HuH-7.5 (cell line): Measurements from ENCODE around the gene DCP1A.
"Not testable (repeated sequence)": the region's sequence is repeated elsewhere in the genome, so short reads cannot be mapped to it uniquely, and the experiment has no call there.

Source experiments
- DNase-seq: peaks from one replicate; pipeline ENCODE4 v3.0.0; 2011; ENCODE audit warnings: low spot score

Gene DCP1A

DNA sequence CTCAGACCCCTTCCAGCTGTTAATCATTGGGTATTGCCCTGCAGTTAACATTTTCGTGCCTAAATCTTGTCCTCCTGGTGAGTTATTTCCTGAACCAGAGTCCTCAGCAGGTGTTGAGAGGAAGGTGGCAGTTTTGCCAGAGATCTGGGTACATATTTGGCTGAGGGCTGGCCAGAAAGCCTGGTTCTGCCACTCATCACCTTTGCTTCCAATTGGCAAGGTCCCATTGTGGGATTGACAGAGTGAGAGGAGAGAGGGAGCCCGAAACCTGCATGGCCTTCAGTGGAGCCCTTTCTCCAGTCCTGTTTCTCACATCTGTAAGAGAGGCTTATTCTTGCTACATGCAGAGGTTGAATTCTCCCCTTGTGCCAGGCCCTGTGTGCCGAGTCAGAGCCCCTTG, 82.6 kb downstream of the DCP1A start:
- DNase-seq, result no peak

- DNase-seq, result no peak
These were observed 83.4 kb downstream of the DCP1A start for GRCh38 chr3:53263907-53264306.

- no peak for DNase-seq
These were observed 85.6 kb downstream of the DCP1A start for GRCh38 chr3:53261712-53262111.

GRCh38 chr3:53260286-53260785, 87.0 kb downstream of the DCP1A start:
- no peak for DNase-seq

DNA sequence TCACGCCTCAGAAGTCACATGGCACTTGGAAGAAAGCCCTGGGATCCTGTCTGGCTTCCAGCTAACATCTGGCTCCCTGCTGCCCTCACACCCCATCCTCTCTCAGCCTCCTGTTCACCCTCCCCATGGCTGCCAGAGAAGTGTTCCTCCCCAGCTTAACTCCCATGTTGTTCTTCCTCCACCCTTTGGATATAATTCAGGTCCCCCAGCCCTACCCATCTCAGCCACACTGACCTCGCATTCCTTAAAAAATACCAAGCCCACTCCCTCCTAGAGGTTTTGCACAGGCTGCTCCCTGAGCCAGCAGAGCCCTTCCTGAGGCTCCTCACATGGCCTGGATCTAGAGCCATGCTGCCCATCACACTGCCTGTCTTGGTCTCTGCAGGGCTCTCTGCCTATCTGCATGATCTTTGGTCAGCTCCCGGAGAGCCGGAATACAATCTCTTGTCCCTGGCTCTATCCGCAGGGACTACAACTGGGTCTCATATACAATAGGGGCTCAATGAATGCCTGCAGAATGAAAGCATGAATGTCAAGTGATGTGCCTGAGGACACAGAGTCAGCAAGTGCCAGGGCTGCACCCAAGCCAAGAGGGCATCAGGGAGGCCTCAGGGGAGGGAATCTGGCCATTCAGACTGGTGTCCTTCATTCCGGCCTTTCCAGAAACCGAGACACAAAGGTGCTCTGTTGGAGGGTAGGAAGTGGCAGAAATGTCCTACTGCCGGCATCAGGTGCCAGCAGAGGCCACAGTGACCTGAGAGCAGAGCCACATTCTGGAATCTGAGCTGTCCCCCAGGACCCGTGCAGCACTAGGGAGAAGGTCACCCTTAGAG, 87.7 kb downstream of the DCP1A start:
- no peak for DNase-seq

GRCh38 chr3:53258600-53259426, 88.5 kb downstream of the DCP1A start:
- no peak for DNase-seq

DNA sequence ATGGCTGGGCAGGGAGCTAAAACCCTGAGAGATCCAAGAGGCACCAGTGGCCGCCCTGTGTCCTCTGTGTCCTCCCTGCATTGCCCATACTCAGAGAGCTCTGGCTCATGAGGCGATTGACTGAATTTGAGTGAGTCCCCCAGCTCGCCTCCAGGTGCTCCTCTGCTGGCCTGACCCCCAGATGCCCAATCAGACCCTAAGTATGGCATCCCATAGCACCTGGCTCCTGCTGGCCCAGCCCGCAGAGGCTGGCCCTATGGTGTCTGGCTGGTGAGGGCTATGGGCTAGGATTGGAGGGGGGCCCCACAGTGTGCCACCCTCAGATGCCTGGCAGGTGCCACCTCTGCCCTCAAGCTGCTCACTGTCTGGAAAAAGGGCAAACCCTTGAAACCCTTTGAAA, 89.9 kb downstream of the DCP1A start:
- DNase-seq, result no peak

- DNase-seq, result no peak
These were observed 90.7 kb downstream of the DCP1A start for GRCh38 chr3:53256704-53257055.

DNA sequence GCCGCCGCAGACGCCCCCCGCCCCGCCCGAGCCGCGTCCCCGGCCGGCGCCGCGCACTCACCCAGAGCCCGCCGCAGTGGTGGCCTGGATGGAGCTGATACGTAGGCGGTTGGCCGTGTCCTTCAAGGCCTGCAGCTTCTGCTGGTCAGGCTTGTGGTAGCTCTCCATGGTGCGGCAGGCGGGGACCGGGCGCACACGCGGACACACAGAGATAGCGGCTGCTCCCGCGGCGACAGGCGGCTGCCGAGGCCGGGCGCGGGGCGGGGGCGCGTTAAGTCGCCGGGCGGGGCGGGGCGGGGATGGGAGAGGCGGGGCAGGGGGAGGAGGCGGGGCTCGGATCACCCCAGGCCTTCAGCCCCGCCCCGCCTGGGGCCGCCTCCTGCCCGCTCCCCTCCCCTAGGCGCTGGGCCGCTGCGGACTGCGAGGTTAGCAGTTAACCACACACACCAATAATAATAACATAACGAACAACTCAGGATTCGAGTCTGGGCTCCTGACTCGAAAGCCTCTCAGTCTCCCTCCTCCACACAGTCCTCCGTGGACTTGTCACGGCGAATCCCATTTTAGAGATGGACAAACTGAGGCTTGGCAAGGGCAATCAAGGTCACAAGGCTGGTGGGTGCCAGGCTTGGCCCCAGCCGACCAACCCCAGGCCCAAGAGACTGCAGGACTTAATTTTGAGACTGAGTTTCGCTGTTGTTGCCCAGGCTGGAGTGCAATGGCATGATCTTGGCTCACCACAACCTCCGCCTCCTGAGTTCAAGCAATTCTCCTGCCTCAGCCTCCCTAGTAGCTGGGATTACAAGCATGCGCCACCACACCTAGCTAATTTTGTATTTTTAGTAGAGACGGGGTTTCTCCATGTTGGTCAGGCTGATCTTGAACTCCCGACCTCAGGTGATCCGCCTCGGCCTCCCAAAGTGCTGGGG, 91.3 kb downstream of the DCP1A start, which contains the start of gene TKT:
TSS of gene TKT (minus strand) at position 248 of the 929 bp plus-strand sequence. CDS start at position 168, 80 bp downstream.
- DNase-seq, result peak; percentile 70

DNA sequence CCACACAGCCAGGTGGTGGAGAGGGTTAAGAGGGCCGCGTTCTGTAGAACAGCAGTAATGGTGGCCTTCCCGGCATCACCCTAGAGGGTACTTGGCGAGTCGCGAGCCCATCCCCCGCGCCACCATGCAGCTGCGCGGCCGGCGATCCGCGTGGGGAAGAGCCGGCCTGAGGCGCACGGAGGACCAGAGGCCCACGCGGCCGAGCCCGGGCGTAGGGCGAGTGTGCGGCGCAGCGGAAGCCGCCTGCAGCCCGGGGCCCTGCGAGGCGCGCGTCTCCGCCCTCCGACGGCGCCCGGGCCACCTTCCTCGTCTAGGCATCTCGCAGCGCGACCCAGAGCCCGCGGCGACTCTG, 91.9 kb downstream of the DCP1A start:
- no peak for DNase-seq

- peak; percentile 40 for DNase-seq
These were observed 92.6 kb downstream of the DCP1A start for GRCh38 chr3:53254509-53255422.

GRCh38 chr3:53253707-53254508, 93.4 kb downstream of the DCP1A start:
- no peak for DNase-seq

- DNase-seq, result not testable (repeated sequence)
These were observed 94.4 kb downstream of the DCP1A start for GRCh38 chr3:53252947-53253322.

- DNase-seq, result no peak
These were observed 95.0 kb downstream of the DCP1A start for GRCh38 chr3:53252096-53252946.

DNA sequence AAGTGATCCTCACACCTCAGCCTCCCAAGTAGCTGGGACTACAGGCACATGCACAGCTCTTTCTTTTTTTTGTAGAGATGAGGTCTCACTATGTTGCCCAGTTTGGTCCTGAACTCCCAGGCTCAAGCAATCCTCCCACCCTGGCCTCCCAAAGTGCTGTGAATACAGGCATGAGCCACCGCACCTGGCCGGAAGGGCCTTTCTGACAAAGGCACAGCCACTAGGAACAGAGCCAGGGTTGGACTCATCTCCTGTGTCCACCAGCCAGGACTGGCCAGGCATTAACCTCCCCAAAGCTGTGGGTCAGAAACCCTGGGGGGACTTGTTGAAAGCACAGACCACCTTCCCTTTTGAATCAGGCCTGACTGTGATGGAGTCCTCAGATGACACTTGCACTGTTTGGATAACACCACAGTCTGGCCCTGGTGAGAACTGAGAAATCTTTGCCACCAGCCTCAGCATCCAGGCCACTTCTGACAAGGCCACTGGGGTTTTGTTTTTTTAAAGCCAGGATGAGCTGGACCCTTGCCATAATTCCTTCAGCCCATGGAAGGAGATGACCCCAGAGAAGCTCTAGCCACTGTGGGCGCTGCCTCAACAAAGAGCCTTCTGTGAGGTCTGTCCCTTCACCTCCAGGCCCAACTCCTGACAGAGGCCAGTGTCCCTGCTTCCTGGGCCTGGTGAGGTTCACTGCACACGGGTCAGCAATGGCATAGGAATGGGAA, 96.3 kb downstream of the DCP1A start:
- DNase-seq, result no peak

DNA sequence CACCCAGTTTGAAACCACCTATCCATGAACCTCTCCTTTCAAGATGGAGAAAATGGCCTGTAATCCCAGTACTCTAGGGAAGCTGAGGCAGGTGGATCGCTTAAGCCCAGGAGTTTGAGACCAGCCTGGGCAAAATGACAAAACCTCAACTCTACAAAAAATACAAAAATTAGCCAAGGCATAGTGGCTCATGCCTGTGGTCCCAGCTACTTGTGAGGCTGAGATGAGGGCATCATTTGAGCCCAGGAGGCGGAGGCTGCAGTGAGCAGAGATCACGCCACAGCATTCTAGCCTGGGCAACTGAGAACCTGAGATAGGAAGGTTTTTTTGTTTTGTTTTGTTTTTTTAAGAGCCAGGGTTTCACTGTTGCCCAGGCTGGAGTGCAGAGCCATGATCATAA, 96.9 kb downstream of the DCP1A start:
- no peak for DNase-seq

DNA sequence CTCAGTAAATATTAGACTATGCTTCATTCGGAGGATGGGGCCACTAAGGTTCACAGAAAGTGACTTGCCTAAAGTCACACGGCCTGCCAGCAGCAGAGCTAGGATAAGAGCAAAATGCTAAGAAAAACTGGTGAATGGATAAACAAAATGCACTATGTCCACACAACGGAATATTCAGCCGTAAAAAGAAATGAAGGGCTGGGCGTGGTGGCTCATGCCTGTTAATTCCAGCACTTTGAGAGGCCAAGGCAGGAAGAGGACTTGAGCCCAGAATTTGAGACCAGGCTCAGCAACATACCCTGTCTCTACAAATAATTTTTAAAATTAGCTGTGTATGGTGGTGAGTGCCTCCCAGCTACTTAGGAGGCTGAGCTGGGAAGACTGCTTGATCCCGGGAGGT, 99.2 kb downstream of the DCP1A start:
- DNase-seq, result no peak

- no peak for DNase-seq
These were observed 99.7 kb downstream of the DCP1A start for GRCh38 chr3:53247619-53248018.
